NOMO-1 (cell line): Measurements from ENCODE around the gene CDH4.
"Not testable (repeated sequence)": the region's sequence is repeated elsewhere in the genome, so short reads cannot be mapped to it uniquely, and the experiment has no call there.

Source experiments
- DNase-seq, 2 experiments: peaks; one replicate each; lab custom pipeline; 2025; ENCODE audit not compliant: unreplicated experiment in 2 of 2; lab: John Stamatoyannopoulos, UW

The CDH4 gene

GRCh38 chr20:61839912-61840778, 588.1 kb downstream of the CDH4 start:
- DNase-seq = no peak

DNA sequence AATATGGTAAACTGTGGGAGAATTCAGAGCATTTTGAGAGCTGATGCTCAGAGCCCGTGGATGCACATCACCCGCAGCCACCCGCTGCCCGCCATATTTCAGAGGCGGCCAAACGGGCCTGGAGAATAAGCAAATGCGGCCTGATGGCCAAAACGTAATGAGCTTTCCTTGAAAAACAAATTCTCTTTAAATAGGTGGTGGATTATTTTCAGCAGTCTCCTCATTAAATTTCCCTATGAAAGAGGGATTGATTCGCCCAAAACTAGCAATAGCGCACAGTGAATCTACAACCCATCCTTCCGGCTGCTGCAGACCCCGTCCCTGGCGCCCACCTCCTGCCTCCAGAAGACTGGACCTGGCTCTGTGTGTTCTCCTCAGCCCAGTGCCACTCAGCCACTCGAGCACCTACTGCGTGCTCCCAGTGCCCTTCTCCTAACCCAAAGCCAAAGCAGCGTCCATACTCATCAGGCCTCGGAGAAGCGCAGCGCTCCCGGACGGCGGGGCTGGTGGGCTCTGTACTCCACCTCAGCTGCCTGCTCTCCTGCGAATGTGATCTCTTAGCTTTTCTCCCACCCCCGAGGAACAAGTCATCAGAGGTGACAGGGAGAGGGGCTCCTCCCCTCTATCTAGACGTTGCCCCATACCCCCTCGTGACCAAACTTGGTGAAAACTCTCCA, 588.9 kb downstream of the CDH4 start:
- no peak for DNase-seq

DNA sequence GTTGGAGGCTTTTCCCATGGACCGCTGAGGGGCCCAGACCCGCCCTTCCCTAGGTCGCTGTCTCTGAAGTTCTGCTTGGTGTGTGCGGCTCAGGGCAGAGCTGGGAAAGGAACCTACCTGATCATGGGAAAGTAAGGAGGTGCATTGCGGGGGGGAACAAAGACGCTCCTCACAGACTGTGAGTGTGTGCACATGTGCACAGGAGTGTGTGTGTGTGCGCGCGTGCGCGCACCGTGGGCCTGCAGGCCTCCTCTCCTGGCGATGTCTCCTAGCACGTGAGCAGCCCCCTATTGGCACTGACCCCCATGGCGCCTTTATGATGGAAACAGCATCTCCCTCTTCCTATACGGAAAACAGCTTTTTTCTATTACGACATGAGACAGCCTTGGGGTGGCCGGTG, 589.5 kb downstream of the CDH4 start:
- no peak for DNase-seq

DNA sequence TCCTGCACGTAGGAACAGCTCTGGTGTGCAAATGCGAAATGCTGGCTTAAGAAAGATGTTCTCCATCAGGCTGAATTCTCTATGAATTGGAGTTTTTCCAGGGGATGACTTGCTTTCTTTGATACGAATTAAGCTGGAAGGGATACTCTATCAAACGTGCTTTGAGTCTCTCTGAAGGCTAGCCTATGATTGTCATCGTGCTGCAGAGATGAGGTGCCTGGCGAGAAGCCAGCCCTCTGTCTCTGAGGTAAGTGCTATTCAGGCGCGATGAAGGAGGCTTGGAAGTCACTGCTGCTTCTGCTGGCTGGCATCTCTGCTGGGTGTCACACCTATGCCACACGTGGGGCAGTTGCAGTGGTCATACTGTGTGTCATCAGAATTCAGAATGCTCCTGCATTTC, 589.9 kb downstream of the CDH4 start:
- no peak for DNase-seq

- DNase-seq = no peak
Measured at GRCh38 chr20:61844621-61845020, 592.6 kb downstream of the CDH4 start.

DNA sequence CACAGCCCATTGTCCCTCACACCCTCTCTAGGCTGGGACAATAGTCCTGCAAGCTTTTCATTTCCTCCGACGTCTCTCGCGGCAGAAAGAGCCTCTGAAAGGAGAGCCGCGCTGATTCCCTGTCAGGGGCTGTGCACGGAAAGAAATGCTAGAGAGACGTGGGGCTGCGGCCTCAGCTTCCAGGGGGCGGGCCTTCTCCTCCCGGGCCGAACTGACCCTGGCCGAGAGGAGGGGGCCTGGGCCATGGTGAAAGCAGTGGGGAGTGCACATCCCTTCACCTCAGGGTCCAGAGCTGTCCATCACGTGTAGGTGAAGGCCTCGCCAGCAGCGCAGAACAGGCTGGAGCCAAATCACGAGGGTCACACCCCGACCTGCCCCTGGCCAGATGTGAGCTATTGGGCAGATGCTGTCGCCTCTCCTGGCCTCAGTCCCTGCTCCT, 593.2 kb downstream of the CDH4 start:
- DNase-seq = no peak

- no peak for DNase-seq
Measured at GRCh38 chr20:61846074-61846473, 594.0 kb downstream of the CDH4 start.

- no peak for DNase-seq
Measured at GRCh38 chr20:61846741-61847419, 594.8 kb downstream of the CDH4 start.

DNA sequence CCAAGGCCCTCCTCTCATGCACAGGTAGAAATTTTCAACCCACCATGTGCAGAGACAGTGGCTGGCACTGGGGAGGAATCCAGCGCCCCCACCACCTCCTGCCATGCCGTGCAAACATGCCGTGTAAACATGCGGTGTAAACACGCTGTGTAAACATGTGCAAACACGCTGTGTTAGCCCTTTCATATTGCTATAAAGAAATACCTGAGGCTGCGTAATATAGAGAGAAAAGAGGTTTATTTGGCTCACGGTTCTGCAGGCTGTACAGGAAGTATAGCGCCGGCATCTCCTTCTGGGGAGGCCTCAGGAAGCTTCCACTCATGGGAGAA, 595.3 kb downstream of the CDH4 start:
- no peak for DNase-seq

- DNase-seq = no peak
Measured at GRCh38 chr20:61847986-61848385, 595.9 kb downstream of the CDH4 start.

DNA sequence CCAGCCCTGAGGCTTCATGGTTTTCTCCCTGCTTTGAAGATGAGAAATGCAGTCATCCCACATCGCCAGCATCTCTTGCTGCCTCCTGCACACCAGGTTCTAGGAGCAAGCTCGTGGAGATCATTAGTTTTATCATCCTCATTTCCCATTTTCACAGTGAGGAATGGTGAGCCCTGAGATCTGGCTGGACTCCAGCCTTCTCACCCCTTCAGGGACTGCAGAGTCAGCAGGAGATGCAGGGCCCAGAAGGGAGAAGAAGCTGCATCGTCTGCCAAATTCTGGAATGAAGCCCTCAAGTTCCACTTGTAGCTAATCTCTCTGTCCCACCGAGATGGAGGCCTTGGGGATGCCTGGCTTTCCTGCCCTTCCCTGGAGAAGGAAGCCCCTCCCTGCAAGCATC, 596.8 kb downstream of the CDH4 start:
- DNase-seq = no peak

DNA sequence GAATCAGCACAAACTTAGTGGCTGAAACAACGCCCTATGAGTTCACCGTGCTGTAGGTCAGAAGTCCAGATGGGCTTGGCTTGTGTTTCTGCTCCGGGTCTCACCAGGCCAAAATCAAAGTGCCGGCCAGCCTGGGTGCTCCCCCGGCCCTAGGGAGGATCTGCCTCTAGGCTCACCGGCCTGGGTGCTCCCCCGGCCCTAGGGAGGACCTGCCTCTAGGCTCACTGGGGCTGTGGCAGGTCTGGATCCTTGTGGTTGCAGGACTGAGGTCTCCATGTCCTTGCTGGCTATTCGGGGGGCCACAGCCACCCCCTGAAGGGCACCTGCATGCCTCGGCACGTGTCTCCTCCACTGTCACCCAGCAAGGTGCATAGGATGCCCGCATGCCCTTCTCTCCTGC, 597.3 kb downstream of the CDH4 start:
- DNase-seq = no peak

GRCh38 chr20:61849822-61850221, 597.8 kb downstream of the CDH4 start:
- no peak for DNase-seq

DNA sequence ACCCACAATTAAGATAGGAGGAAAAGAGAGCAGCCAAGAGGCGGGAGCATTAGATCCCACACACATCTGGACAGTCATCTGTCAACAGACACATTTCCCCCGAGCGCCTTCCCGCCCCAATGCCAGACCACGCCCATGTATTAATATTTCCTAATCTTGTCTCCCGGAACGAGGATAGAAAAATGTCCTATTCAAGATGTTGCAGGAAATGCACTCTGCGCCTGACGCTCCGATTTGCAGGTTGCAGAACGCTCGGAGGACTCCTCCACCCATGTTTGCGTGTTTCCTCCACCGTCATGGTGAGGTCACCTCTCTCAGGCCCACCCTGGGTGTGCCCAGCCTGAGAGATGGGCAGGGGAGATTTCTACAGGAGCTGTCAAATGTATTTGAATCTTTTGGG, 598.4 kb downstream of the CDH4 start:
- no peak for DNase-seq

DNA sequence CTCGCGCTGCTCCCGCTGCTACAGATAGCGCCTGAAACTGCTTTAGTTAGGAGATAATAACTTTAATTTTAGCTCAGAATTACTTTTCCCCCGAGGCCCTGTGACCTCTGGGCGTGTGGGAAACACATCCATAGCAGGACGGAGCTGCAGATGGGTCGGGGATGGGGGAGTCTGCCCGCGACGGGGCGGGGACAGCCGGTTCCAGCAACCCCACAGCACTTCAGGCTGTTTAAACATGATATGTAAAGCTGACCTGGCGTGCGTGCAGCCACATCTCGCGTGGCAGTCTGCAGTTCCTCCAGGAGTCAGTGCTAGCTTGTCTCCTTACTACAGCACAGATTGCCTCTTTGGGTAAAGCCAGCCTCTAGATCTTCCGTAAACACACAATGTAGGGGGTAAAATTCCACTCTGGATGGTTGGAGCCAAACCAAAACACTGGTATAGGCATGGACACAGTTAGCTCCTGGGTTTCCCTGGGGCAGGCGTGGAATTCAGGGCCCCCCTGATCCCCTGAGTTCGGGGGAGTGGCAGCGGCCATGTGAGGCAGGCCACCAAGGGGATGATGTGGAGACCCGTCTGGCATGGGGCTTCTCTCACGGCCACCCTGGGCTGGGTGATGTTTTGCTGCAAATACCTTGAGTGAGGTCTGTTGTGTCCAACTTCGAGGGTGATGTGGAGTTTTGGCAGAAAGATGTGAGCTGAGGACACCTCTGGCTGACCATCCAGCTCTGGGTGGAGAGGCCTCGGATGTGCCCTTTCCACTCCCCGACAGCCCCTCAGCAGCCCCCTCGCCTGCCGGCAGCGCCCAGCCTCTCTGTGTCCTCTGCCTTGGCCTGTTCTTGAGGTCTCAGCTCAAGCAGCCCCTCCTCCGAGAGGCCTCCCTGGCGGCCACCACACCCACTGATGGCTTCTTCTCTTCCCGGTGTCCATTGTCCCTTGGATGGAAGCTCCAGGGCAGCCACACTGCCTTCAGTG, 599.2 kb downstream of the CDH4 start:
- DNase-seq = no peak

- DNase-seq = no peak
Measured at GRCh38 chr20:61852268-61853072, 600.4 kb downstream of the CDH4 start.

- no peak for DNase-seq
Measured at GRCh38 chr20:61853073-61854005, 601.3 kb downstream of the CDH4 start.

DNA sequence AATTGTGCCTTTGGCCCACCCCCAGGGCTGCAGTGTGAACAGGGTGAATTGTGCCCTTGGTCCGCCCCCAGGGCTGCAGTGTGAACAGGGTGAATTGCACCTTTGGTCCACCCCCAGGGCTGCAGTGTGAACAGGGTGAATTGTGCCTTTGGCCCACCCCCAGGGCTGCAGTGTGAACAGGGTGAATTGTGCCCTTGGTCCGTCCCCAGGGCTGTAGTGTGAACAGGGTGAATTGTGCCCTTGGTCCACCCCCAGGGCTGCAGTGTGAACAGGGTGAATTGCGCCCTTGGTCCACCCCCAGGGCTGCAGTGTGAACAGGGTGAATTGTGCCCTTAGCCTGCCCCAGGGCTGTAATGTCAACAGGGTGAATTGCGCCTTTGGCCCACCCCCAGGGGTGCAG, 602.5 kb downstream of the CDH4 start:
- DNase-seq = not testable (repeated sequence)

GRCh38 chr20:61855286-61855685, 603.2 kb downstream of the CDH4 start:
- DNase-seq = no peak
